Measurements from ENCODE around the gene STAT5B. TPM values are rescaled to one million over a fixed set of nuclear protein-coding genes. Genes with fewer than 3 reads are reported as not detected.
"Not testable (repeated sequence)": the region's sequence is repeated elsewhere in the genome, so short reads cannot be mapped to it uniquely, and the experiment has no call there.

Gene STAT5B
- polyA plus RNA-seq, 4 donors, result 35.4 to 56.5 (median 47.8) TPM

GRCh38 chr17:42200706-42201457 is 75.3 kb downstream of the STAT5B start:
- DNase-seq (ENCODE audit: low read depth in 4 of 4, low spot score in 2 of 4), result no peak

GRCh38 chr17:42199416-42200011 is 76.7 kb downstream of the STAT5B start:
- DNase-seq (ENCODE audit: low read depth in 4 of 4, low spot score in 2 of 4), result no peak

- no peak for DNase-seq (ENCODE audit: low read depth in 4 of 4, low spot score in 2 of 4)
Observed at GRCh38 chr17:42198897-42199296, 77.3 kb downstream of the STAT5B start.

GRCh38 chr17:42197564-42198156 is 78.5 kb downstream of the STAT5B start:
- no peak for DNase-seq (ENCODE audit: low read depth in 4 of 4, low spot score in 2 of 4)

GRCh38 chr17:42193969-42194899 is 82.0 kb downstream of the STAT5B start, which contains the start of gene GHDC:
GHDC (minus strand) TSS chr17:42194494; CDS start chr17:42193581, 913 bp downstream.
- DNase-seq (ENCODE audit: low read depth in 4 of 4, low spot score in 2 of 4), result peak in 3 of 4 donors; percentile 41 to 81 (median 70)

- DNase-seq (ENCODE audit: low read depth in 4 of 4, low spot score in 2 of 4), result no peak
Observed at GRCh38 chr17:42193216-42193968, 82.8 kb downstream of the STAT5B start.

- DNase-seq (ENCODE audit: low read depth in 4 of 4, low spot score in 2 of 4), result no peak
Observed at GRCh38 chr17:42192189-42193126, 83.7 kb downstream of the STAT5B start.

GRCh38 chr17:42191275-42191608 is 84.9 kb downstream of the STAT5B start:
- DNase-seq (ENCODE audit: low read depth in 4 of 4, low spot score in 2 of 4), result no peak

- no peak for DNase-seq (ENCODE audit: low read depth in 4 of 4, low spot score in 2 of 4)
Observed at GRCh38 chr17:42190491-42191274, 85.5 kb downstream of the STAT5B start.

- DNase-seq (ENCODE audit: low read depth in 4 of 4, low spot score in 2 of 4), result no peak
Observed at GRCh38 chr17:42189651-42189965, 86.6 kb downstream of the STAT5B start.

- DNase-seq (ENCODE audit: low read depth in 4 of 4, low spot score in 2 of 4), result no peak
Observed at GRCh38 chr17:42188749-42189650, 87.2 kb downstream of the STAT5B start.

GRCh38 chr17:42187833-42188232 is 88.4 kb downstream of the STAT5B start:
- no peak for DNase-seq (ENCODE audit: low read depth in 4 of 4, low spot score in 2 of 4)

GRCh38 chr17:42186191-42186590 is 90.0 kb downstream of the STAT5B start:
- not testable (repeated sequence) for DNase-seq (ENCODE audit: low read depth in 4 of 4, low spot score in 2 of 4)

GRCh38 chr17:42185621-42185930 is 90.6 kb downstream of the STAT5B start:
- no peak for DNase-seq (ENCODE audit: low read depth in 4 of 4, low spot score in 2 of 4)

- DNase-seq (ENCODE audit: low read depth in 4 of 4, low spot score in 2 of 4), result no peak
Observed at GRCh38 chr17:42184713-42185620, 91.2 kb downstream of the STAT5B start, which contains the start of gene HCRT. HCRT (minus strand) TSS chr17:42185452; CDS start chr17:42185365, 87 bp downstream.

All from left renal cortex interstitium (tissue), 4 donors.